Parathyroid adenoma (tissue), 2 donors: ENCODE results near the gene PRKCA.

Experiments used
- H2AFZ ChIP-seq: fragments of 300-600 bp; sonication (generic); one replicate; pipeline ENCODE4 v1.7.0; 2017; ENCODE audit warnings: antibody characterized with exemption, mild to moderate bottlenecking
- H3K27ac ChIP-seq: fragments of 300-600 bp; sonication (generic); one replicate; pipeline ENCODE4 v1.7.0; 2017
- H3K27me3 ChIP-seq: fragments of 300-600 bp; sonication (generic); one replicate; pipeline ENCODE4 v1.7.0; 2017; ENCODE audit warnings: low read length; ENCODE audit not compliant: control insufficient read depth, insufficient read depth
- H3K36me3 ChIP-seq: fragments of 300-600 bp; sonication (generic); one replicate; pipeline ENCODE4 v1.7.0; 2017; ENCODE audit warnings: low read length; ENCODE audit not compliant: control insufficient read depth, insufficient read depth
- H3K4me1 ChIP-seq: fragments of 300-600 bp; sonication (generic); one replicate; pipeline ENCODE4 v1.7.0; 2017; ENCODE audit warnings: control low read depth
- H3K4me2 ChIP-seq: fragments of 300-600 bp; sonication (generic); one replicate; pipeline ENCODE4 v1.7.0; 2017; ENCODE audit warnings: low read length
- H3K4me3 ChIP-seq: fragments of 300-600 bp; sonication (generic); one replicate; pipeline ENCODE4 v1.7.0; 2017; ENCODE audit warnings: low read depth, low read length
- H3K79me2 ChIP-seq: fragments of 300-600 bp; sonication (generic); one replicate; pipeline ENCODE4 v1.7.0; 2017; ENCODE audit warnings: control low read depth
- H3K9ac ChIP-seq: fragments of 300-600 bp; sonication (generic); one replicate; pipeline ENCODE4 v1.7.0; 2017; ENCODE audit warnings: mild to moderate bottlenecking
- H3K9me3 ChIP-seq: fragments of 300-600 bp; sonication (generic); one replicate; pipeline ENCODE4 v1.7.0; 2017; ENCODE audit warnings: low read length; ENCODE audit not compliant: control insufficient read depth
- TF ChIP-seq, protein P1 (sequence below): fragments of 300-600 bp; sonication (generic); IDR thresholded peaks from one replicate; pipeline ENCODE4 v1.7.0; 2017; ENCODE audit warnings: antibody characterized with exemption, mild to moderate bottlenecking
- donor health status: primary hyperparathyroidism.

Gene PRKCA

DNA sequence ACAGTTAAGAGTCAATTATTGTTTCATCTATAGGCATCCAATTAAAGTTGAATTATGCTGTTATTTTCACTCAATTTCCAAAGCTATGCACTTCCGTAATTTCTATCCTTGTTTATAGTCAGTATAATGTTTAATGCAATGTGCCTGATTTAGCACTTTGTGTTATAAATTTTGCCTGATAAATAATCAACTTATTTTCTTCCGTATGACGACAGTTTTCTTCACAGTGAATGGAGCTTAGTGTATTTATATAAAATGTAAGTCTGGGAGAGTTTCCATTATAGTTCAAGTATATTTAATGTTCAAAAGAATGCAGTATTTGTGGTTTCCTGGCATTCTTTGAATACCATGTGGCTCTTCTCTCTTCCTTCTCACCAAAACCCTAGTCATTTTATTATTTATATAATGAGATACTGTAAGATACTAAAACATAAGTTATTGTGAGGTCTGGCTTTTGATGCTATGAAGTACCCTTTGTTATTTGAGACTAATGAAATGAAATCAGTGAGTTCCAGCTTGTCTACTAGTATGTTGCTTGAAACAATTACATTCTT, 240.6 kb downstream of the PRKCA start:
- H3K27ac ChIP-seq = no peak overlapping the region
- H3K79me2 ChIP-seq = no peaks in the 10 kb centered on the region
- no peak overlapping the region for H3K4me3 ChIP-seq
- H3K9ac ChIP-seq = no peak overlapping the region
- H3K4me2 ChIP-seq = no peak overlapping the region
- TF ChIP-seq, protein P1, sequence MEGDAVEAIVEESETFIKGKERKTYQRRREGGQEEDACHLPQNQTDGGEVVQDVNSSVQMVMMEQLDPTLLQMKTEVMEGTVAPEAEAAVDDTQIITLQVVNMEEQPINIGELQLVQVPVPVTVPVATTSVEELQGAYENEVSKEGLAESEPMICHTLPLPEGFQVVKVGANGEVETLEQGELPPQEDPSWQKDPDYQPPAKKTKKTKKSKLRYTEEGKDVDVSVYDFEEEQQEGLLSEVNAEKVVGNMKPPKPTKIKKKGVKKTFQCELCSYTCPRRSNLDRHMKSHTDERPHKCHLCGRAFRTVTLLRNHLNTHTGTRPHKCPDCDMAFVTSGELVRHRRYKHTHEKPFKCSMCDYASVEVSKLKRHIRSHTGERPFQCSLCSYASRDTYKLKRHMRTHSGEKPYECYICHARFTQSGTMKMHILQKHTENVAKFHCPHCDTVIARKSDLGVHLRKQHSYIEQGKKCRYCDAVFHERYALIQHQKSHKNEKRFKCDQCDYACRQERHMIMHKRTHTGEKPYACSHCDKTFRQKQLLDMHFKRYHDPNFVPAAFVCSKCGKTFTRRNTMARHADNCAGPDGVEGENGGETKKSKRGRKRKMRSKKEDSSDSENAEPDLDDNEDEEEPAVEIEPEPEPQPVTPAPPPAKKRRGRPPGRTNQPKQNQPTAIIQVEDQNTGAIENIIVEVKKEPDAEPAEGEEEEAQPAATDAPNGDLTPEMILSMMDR = no peak
- H3K9me3 ChIP-seq = no peaks in the 10 kb centered on the region
- H3K36me3 ChIP-seq = no peaks in the 10 kb centered on the region
- no peaks in the 10 kb centered on the region for H3K27me3 ChIP-seq
- H2AFZ ChIP-seq = no peak overlapping the region
- H3K4me1 ChIP-seq = no peaks in the 10 kb centered on the region

DNA sequence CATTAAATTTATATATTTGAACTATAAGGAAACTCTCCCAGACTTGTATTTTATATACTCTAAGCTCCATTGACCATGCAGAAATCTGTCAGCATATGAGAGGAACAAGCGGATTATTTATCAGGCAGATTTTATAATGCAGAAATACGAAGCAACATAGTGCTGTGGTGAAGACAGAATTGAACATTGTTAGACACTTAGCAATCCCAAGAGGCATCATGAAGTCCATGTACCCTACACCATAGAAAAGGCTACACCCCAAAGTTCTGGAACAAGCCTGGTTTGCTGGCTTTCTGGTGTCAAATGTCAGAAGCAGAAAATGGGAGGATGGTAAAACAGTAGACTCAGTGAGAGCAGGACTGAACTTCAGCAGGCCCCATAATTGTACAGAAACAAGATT, 241.1 kb downstream of the PRKCA start:
- Histone ChIP-seq H3K36me3 (no peaks in the 10 kb centered on the region), H3K4me1 (no peaks in the 10 kb centered on the region), H2AFZ (no peak overlapping the region), H3K4me3 (no peak overlapping the region), H3K27ac (no peak overlapping the region), H3K9me3 (no peaks in the 10 kb centered on the region), H3K27me3 (no peaks in the 10 kb centered on the region), H3K9ac (no peak overlapping the region), H3K79me2 (no peaks in the 10 kb centered on the region), H3K4me2 (no peak overlapping the region)
- TF ChIP-seq, protein P1 = no peak

DNA sequence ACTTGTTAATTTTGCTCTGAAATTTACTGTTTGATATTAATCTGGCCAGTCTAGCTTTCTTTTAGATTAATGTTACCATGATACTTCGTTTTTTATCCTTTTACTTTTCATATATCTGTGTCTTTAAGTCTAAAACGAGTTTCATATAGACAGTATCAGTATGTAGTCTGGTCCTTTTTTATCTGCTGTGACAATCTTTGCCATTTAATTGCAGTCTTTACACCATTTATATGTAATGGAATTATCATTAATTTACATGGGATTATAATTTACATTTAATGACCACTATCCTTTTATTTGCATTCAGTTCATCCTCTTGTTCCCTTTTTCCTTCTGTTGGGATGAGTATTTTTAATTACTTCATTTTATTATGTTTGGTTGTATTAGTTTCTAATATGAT, 243.5 kb downstream of the PRKCA start:
- H3K4me1 ChIP-seq = no peaks in the 10 kb centered on the region
- no peak overlapping the region for H3K9ac ChIP-seq
- TF ChIP-seq, protein P1 = no peak

DNA sequence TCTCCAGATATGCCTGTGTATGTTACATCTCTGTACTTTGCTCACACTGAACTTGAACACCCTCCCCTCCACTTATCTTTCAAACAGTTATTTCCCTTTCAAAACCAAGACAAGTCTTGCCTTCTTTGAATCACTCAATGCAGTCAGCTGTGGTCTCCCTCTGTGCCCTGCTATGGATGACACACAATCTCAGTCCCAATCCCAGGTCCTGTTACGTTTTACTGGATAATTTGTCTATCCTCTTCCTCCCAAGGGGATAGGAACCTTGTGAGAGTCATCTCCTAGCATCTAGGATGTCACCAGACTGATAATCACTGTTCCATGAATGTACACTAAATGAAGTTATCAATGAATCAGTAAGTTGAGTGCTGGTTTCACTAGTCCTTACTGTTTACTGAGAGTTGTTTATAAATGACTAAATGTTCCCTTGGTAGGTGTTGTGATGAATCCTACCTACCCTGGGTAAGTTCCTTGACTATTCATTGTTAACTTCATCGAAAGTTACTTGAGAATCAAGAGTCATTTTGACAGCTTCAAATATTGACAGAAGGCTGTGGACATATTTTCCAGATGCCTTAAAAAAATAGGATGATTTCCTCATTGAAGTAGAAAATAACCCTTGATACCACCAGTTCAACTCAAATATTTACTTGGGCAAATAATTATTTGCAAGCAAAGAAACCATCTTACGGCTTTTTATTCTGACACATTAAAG, 244.9 kb downstream of the PRKCA start:
- no peaks in the 10 kb centered on the region for H3K4me1 ChIP-seq
- no peaks in the 10 kb centered on the region for H3K79me2 ChIP-seq
- no peak overlapping the region for H2AFZ ChIP-seq
- no peak overlapping the region for H3K4me3 ChIP-seq
- H3K36me3 ChIP-seq = no peaks in the 10 kb centered on the region
- H3K4me2 ChIP-seq = no peak overlapping the region
- H3K9me3 ChIP-seq = no peaks in the 10 kb centered on the region
- H3K27me3 ChIP-seq = no peaks in the 10 kb centered on the region
- TF ChIP-seq, protein P1 = no peak
- H3K27ac ChIP-seq = no peak overlapping the region
- no peak overlapping the region for H3K9ac ChIP-seq

More for the DNA sequence above, 243.5 kb downstream of the PRKCA start:
- Histone ChIP-seq H3K36me3 (no peaks in the 10 kb centered on the region), H3K4me3 (no peak overlapping the region), H3K79me2 (no peaks in the 10 kb centered on the region), H2AFZ (no peak overlapping the region), H3K9me3 (no peaks in the 10 kb centered on the region), H3K27me3 (no peaks in the 10 kb centered on the region), H3K27ac (no peak overlapping the region), H3K4me2 (no peak overlapping the region)

DNA sequence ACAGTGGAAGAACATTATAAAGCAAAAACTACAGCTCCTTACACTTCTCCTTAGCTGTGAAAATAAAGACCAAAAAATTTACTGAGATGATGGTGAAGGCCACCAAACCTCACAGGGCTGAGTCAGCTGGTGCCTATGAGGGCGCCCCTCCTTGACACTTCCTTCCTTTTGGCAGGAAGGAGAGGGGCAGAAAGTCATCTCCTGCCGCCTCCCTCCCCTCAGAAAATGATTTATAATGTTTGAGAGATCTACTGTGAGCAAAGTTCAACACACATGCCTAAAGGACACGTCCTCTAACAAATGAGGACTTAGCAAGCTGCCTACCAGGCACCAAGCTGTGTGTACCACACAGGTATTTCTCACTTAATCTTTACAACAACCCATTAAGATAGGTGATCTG, 245.7 kb downstream of the PRKCA start:
- Histone ChIP-seq H3K36me3 (no peaks in the 10 kb centered on the region), H3K4me3 (no peak overlapping the region), H3K9me3 (no peaks in the 10 kb centered on the region), H3K4me1 (no peaks in the 10 kb centered on the region), H3K4me2 (no peak overlapping the region), H3K27ac (no peak overlapping the region), H2AFZ (no peak overlapping the region), H3K27me3 (no peaks in the 10 kb centered on the region), H3K79me2 (no peaks in the 10 kb centered on the region), H3K9ac (no peak overlapping the region)
- TF ChIP-seq, protein P1 = no peak
